Testis (tissue), 2 donors: ENCODE results near the gene POLD3.

ENCODE experiments used
- POLR2A ChIP-seq: fragments of 450-650 bp; IDR thresholded peaks from one replicate; pipeline ENCODE4 v1.6.1; 2017; ENCODE audit warnings: antibody characterized with exemption, mild to moderate bottlenecking, moderate library complexity
- TF ChIP-seq, protein P1 (sequence below), 3 experiments: fragments of 450-650 bp in 2 of 3; fragments of 200-600 bp in 1 of 3; sonication (generic) in 1 of 3; IDR thresholded peaks; one replicate each; pipeline ENCODE4 v1.5.1; 2016 to 2019; ENCODE audit warnings: antibody characterized with exemption in 3 of 3, mild to moderate bottlenecking in 2 of 3, moderate library complexity in 1 of 3

DNA sequence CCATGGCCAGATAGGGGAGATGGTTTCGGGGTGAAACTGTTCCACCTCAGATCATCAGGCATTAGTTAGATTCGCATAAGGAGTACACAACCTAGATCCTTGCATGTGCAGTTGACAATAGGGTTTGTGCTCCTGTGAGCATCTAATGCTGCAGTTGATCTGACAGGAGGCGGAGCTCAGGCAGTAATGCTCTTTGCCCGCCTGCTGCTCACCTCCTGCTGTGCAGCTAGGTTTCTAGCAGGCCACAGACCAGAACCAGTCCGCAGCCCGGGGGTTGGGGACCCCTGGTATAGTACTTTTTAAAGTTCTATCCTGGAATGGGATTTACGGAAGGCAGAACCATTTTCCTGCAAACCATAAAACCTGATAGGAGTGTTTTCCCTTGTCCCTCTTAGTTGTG is 54.6 kb downstream of the POLD3 start:
- TF ChIP-seq, protein P1, sequence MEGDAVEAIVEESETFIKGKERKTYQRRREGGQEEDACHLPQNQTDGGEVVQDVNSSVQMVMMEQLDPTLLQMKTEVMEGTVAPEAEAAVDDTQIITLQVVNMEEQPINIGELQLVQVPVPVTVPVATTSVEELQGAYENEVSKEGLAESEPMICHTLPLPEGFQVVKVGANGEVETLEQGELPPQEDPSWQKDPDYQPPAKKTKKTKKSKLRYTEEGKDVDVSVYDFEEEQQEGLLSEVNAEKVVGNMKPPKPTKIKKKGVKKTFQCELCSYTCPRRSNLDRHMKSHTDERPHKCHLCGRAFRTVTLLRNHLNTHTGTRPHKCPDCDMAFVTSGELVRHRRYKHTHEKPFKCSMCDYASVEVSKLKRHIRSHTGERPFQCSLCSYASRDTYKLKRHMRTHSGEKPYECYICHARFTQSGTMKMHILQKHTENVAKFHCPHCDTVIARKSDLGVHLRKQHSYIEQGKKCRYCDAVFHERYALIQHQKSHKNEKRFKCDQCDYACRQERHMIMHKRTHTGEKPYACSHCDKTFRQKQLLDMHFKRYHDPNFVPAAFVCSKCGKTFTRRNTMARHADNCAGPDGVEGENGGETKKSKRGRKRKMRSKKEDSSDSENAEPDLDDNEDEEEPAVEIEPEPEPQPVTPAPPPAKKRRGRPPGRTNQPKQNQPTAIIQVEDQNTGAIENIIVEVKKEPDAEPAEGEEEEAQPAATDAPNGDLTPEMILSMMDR (IDR thresholded peaks at IDR 0.05), result no peak
- no peak for TF ChIP-seq POLR2A
